Heart right ventricle (tissue), 16 donors: Measurements from ENCODE around the gene TSSC4. TPM values are rescaled to one million over a fixed set of nuclear protein-coding genes. Genes with fewer than 3 reads are reported as not detected.
A peak's percentile ranks its signal among the peaks of the same experiment; 100 is the strongest.

Experiments used
- ATAC-seq, 8 donors: fragments of 200-7000 bp; cut with Tn5 transposase; one replicate each; pipeline ENCODE4 v1.9.1; 2020; ENCODE audit warnings: mild to moderate bottlenecking in 8 of 8, moderate library complexity in 8 of 8, moderate number of reproducible peaks in 1 of 8
- DNase-seq, 2 donors: peaks; one replicate each; pipeline ENCODE4 v3.0.0-alpha.2; 2020
- H3K27ac ChIP-seq, 10 donors: fragments of 200-600 bp; sonication (generic) in 2 of 10; one replicate each; pipeline versions ENCODE4 v1.5.0 to v1.8.0; 2020 to 2022; ENCODE audit warnings: mild to moderate bottlenecking in 3 of 10
- H3K27me3 ChIP-seq, 7 donors: fragments of 200-600 bp; one replicate each; pipeline ENCODE4 v1.8.0; 2021 to 2022; ENCODE audit warnings: mild to moderate bottlenecking in 2 of 7
- H3K36me3 ChIP-seq, 9 donors: fragments of 200-600 bp; sonication (generic) in 1 of 9; one replicate each; pipeline versions ENCODE4 v1.5.0 to v1.8.0; 2020 to 2022; ENCODE audit warnings: mild to moderate bottlenecking in 2 of 9
- H3K4me1 ChIP-seq, 9 donors: fragments of 200-600 bp; sonication (generic) in 1 of 9; one replicate each; pipeline versions ENCODE4 v1.5.0 to v1.8.0; 2020 to 2022; ENCODE audit warnings: mild to moderate bottlenecking in 4 of 9
- H3K4me3 ChIP-seq, 10 donors: fragments of 200-600 bp; sonication (generic) in 2 of 10; one replicate each; pipeline versions ENCODE4 v1.5.0 to v1.8.0; 2020 to 2022; ENCODE audit warnings: mild to moderate bottlenecking in 7 of 10, moderate library complexity in 2 of 10
- H3K9me3 ChIP-seq, 11 donors: fragments of 200-600 bp in 10 of 11; sonication (generic) in 2 of 11; one replicate each; pipeline versions ENCODE4 v1.5.0 to v1.8.0; 2013 to 2022; ENCODE audit warnings: mild to moderate bottlenecking in 2 of 11, control low read depth in 1 of 11, moderate library complexity in 1 of 11
- CTCF ChIP-seq, 9 donors: fragments of 200-600 bp; sonication (generic) in 2 of 9; IDR thresholded peaks; one replicate each; pipeline versions ENCODE4 v1.5.0 to v1.8.0; 2021 to 2022; ENCODE audit warnings: antibody characterized with exemption in 9 of 9, mild to moderate bottlenecking in 5 of 9, moderate library complexity in 1 of 9
- WGBS, 2 donors: extraction: QIAGEN DNeasy Blood & Tissue Kit; methylation state at CpG; one replicate each; pipeline ENCODE4 v1.1.7; 2013; ENCODE audit warnings: inconsistent platforms in 1 of 2; 5-methylcytosine and 5-hydroxymethylcytosine counted together
- intact Hi-C, 10 donors: fragments of 100-400 bp; cut with DNase I; formaldehyde crosslinking; loops; one replicate each; pipeline versions ENCODE4 v1.11.1 to v1.14.2; 2022
- polyA plus RNA-seq, 2 donors: library from polyadenylated mRNA; stranded (reverse); fragments of 200-250 nt; gene quantifications; one replicate each; pipeline ENCODE4 v1.2.3, GENCODE V29; 2013
- total RNA-seq, 10 donors: library from RNA; stranded (reverse); fragmentation: NEBNext Ultra II Directional in 3 of 10; extraction: Animal tissue kit (Norgen Biotek cat#: 25700) in 3 of 10; gene quantifications; one replicate each; pipeline versions ENCODE4 v1.2.1 to v1.2.4, GENCODE V29; 2021 to 2023
- donor health status: Arrhythmogenic right ventricular cardiomyopathy.
- donor health status: ischemic (EF 13 %, LVEDD 7.1; RV severe dilation, severe dysfunction).
- donor health status: healthy with polysubstance abuse.
- donor health status: DM: no; HTN: yes; CAD: no.
- donor health status: DM: no; HTN: no; CAD: no.
- donor health status: ischemic (EF 25% LVEDD 6.9; RV normal size, moderate dysfunction).
- donor health status: ischemic (EF 25% LVEDD 5.7; RV mildly dilated, moderate dysfunction).
- donor health status: healthy.
- donor health status: DM: yes; HTN: yes; CAD: no.
- donor health status: Ischemic cardiomyopathy.
- donor health status: ischemic (EF 35%, LVEDD 5.7; RV mildly dilated, moderate dysfunction).
- donor health status: nonischemic (EF 11% LVEDD 7.7; RV severe dilation, severe dysfunction).
- donor health status: DM: yes; HTN: yes; CAD: no.
- donor health status: PGD.
- donor health status: ischemic (EF 29% LVEDD 5.4; RV normal size, mild dysfunction).
- donor health status: nonischemic (EF 23%, LVEDD 6.1; RV moderate dilation, normal function).

TSSC4 gene
- total and polyA plus RNA-seq, 12 donors: 22.0 to 72.3 (median 30.7) TPM

DNA sequence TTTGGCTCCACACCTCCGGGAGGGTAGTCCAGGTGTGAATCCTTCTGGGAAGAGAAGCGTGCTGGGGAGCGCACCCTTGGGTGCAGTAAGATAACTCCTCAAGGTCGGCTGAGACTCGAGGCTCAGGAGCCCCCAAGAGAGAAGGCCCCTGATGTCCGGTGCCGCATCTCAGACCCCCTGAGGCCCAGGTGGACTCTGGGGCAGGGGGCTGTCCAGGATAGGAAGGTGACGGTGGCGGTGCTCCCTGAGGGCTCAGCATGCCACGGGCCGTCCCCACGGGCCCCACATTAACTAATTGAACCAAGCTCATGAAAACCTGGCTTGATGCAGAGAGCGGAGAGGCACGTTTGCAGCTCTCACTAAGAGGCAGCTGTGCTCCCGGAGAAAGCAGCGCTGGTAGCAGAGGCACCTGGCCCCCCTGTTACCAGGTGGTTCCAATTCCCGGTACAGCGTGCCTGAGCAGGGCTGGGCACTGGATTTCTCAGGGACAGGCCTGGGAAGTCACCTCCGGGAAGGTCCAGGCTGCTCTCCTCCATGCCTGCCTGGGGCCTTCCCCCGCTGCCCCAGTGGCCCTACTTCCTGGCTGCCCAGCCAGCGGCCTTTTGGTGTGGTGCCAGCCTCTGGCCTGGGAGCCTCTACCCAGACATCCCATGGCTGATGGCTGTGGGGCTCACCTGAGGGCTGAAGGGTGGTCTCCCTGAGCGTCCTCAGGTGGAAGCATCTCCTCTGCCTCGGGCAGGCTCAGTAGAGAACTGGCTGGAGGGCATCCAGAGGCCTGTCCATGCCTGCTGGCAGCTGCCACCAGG lies 45.4 kb downstream of the TSSC4 start:
- DNase-seq: no peak
- ATAC-seq: peak in 6 of 8 donors; percentile 25 to 60 (median 34)
- Histone ChIP-seq H3K27ac (peak overlapping the region in 8 of 10 donors; percentile 47 to 82 (median 58)), H3K36me3 (no peaks in the 10 kb centered on the region), H3K9me3 (no peaks in the 10 kb centered on the region), H3K4me1 (peaks cover 3 to 54% (median 40%) of the 10 kb centered on the region in 9 donors), H3K4me3 (peak overlapping the region; percentile 32 to 60 (median 54)), H3K27me3 (peaks cover 0 to 15% (median 5%) of the 10 kb centered on the region in 7 donors)
- intact Hi-C loops: loop anchor here in 1 of 10 donors (5.0 kb wide), 1 partner anchor 446 kb away; no protein-coding TSS in a partner anchor
- 48 to 53% methylated on average over 23 of the region's 23 CpGs for WGBS, 2 donors
- TF ChIP-seq CTCF (IDR thresholded peaks at IDR 0.05): no peak

- H3K27me3 ChIP-seq: peaks cover 0 to 15% (median 5%) of the 10 kb centered on the region in 7 donors
- no peaks in the 10 kb centered on the region for H3K36me3 ChIP-seq
- H3K27ac ChIP-seq: peak overlapping the region in 4 of 10 donors; percentile 47 to 82 (median 62)
- no peak for TF ChIP-seq CTCF (IDR thresholded peaks at IDR 0.05)
- H3K9me3 ChIP-seq: no peaks in the 10 kb centered on the region
- peaks cover 3 to 54% (median 40%) of the 10 kb centered on the region in 9 donors for H3K4me1 ChIP-seq
- DNase-seq (no peak), ATAC-seq (peak in 4 of 8 donors; percentile 23 to 37 (median 30))
- intact Hi-C loops: loop anchor here in 1 of 10 donors (5.0 kb wide), 1 partner anchor 446 kb away; no protein-coding TSS in a partner anchor
- WGBS, 2 donors: 64 to 74% methylated on average over 15 of the region's 15 CpGs
- peak overlapping the region in 7 of 10 donors; percentile 2 to 60 (median 54) for H3K4me3 ChIP-seq
Measured at GRCh38 chr11:2446590-2447252, 46.2 kb downstream of the TSSC4 start.

- peaks cover 3 to 56% (median 40%) of the 10 kb centered on the region in 9 donors for H3K4me1 ChIP-seq
- H3K27ac ChIP-seq: peak overlapping the region in 5 of 10 donors; percentile 29 to 82 (median 43)
- ATAC-seq (peak in 4 of 8 donors; percentile 17 to 59 (median 34)), DNase-seq (no peak)
- no peaks in the 10 kb centered on the region for H3K36me3 ChIP-seq
- H3K27me3 ChIP-seq: peaks cover 0 to 15% (median 5%) of the 10 kb centered on the region in 7 donors
- H3K9me3 ChIP-seq: no peaks in the 10 kb centered on the region
- TF ChIP-seq CTCF (IDR thresholded peaks at IDR 0.05): no peak
- peak overlapping the region in 5 of 10 donors; percentile 2 to 60 (median 20) for H3K4me3 ChIP-seq
- intact Hi-C loops: loop anchor here in 1 of 10 donors (5.0 kb wide), 1 partner anchor 445 kb away; no protein-coding TSS in a partner anchor
- WGBS, 2 donors: 59 to 69% methylated on average over 12 of the region's 12 CpGs
Measured at GRCh38 chr11:2447253-2447950, 46.9 kb downstream of the TSSC4 start.
